ENCODE measurements around the gene PID1. TPM values are rescaled to one million over a fixed set of nuclear protein-coding genes. Genes with fewer than 3 reads are reported as not detected.

Gene PID1
- total and polyA plus RNA-seq, 10 donors: 3.2 to 30.0 (median 14.7) TPM

DNA sequence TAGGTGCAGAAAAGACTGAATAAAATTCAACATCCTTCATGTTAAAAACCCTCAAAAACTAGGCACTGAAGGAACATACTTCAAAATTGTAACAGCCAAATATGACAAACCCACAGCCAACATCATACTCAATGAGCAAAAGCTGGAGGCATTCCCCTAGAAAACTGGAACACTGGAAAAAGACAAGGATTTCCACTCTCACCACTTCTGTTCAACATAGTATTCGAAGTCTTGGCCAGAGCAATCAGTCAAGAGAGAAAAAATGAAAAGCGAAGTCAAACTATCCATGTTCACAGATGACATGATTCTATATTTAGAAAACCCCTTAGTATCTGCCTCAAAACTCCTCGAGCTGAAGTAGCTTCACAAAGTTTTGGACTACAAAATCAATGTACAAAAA is 282.3 kb downstream of the PID1 start:
- TF ChIP-seq POLR2AphosphoS5 (IDR thresholded peaks at IDR 0.05) (no peak), POLR2A (IDR thresholded peaks at IDR 0.05) (no peak)
- TF ChIP-seq, protein P1, sequence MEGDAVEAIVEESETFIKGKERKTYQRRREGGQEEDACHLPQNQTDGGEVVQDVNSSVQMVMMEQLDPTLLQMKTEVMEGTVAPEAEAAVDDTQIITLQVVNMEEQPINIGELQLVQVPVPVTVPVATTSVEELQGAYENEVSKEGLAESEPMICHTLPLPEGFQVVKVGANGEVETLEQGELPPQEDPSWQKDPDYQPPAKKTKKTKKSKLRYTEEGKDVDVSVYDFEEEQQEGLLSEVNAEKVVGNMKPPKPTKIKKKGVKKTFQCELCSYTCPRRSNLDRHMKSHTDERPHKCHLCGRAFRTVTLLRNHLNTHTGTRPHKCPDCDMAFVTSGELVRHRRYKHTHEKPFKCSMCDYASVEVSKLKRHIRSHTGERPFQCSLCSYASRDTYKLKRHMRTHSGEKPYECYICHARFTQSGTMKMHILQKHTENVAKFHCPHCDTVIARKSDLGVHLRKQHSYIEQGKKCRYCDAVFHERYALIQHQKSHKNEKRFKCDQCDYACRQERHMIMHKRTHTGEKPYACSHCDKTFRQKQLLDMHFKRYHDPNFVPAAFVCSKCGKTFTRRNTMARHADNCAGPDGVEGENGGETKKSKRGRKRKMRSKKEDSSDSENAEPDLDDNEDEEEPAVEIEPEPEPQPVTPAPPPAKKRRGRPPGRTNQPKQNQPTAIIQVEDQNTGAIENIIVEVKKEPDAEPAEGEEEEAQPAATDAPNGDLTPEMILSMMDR (IDR thresholded peaks at IDR 0.05 in 8 of 11, conservative IDR thresholded peaks at IDR 0.05 in 3 of 11): no peak
- no peaks in the 10 kb centered on the region for H3K36me3 ChIP-seq
- WGBS, 5 donors: 49 to 61% (median 58%) methylated on average over 3 of the region's 3 CpGs
- no peak overlapping the region for H3K4me3 ChIP-seq
- no peaks in the 10 kb centered on the region for H3K4me1 ChIP-seq
- intact Hi-C loops (cut with DNase I; ENCODE audit: low total_unique reads): no loop called here
- peaks cover 0 to 29% (median 19%) of the 10 kb centered on the region in 8 donors for H3K9me3 ChIP-seq
- no peak overlapping the region for H3K27ac ChIP-seq
- no peaks in the 10 kb centered on the region for H3K27me3 ChIP-seq (replicated peaks in 1 of 7)
- DNase-seq: no peak

DNA sequence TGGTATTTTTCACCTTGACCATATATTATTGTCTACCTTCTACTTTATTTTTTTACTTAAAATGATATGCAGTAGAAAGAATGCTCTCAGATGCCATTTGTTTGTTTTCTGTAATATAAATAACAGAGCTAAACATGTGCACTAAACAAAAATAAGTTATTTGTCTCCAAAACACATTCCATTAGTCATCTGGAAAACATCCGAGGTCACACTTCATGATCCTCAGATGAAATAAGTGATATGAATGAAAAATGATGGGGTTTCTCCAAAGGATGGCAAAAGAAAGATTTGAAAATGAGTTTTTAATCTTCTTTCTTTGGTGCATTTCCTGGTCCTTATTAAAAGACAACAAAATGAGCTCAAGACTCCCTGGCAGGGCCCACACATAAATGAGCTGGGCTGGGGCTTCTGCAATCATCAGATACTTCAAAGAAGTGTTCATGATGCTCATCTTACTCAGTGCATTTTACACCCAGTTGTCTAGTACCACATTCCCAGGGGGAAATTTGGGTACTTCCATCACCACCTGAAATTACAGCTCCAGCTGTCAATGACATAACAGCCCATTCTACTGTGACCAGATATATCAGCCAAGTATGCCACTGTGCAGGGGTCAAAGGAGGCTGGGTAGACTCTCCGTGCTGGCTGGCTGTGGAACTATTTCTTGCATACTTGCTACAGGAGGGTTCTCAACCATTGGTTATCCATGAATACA is 283.5 kb downstream of the PID1 start:
- H3K27ac ChIP-seq: no peak overlapping the region
- intact Hi-C loops (cut with DNase I; ENCODE audit: low total_unique reads): no loop called here
- TF ChIP-seq POLR2A (IDR thresholded peaks at IDR 0.05): no peak
- TF ChIP-seq POLR2AphosphoS5 (IDR thresholded peaks at IDR 0.05): no peak
- TF ChIP-seq, protein P1 (IDR thresholded peaks at IDR 0.05 in 8 of 11, conservative IDR thresholded peaks at IDR 0.05 in 3 of 11): no peak
- H3K27me3 ChIP-seq (replicated peaks in 1 of 7): no peaks in the 10 kb centered on the region
- no peak for DNase-seq
- peaks cover 0 to 26% (median 15%) of the 10 kb centered on the region in 8 donors for H3K9me3 ChIP-seq
- H3K4me1 ChIP-seq: no peaks in the 10 kb centered on the region
- 62 to 75% (median 66%) methylated on average over 2 of the region's 2 CpGs for WGBS, 5 donors
- H3K36me3 ChIP-seq: no peaks in the 10 kb centered on the region
- no peak overlapping the region for H3K4me3 ChIP-seq

DNA sequence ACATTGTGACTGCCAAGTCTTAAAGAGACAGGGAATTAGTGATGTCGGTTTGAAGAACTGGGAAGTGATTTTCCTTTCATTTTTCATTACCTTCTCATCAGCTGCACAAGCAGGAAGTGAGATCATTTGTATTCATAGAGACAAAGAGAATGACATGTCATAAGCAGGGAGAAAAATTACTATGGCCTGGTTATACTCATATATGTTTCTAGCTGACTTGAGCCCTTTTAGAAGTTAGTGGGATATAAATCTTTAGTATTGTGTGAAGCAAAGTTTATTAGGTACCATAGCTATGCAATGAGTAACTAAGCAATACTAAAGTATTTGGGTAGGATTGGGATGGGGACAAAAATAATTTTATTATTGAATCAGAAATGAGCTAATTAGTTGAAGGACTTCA is 284.1 kb downstream of the PID1 start:
- TF ChIP-seq POLR2A (IDR thresholded peaks at IDR 0.05) (no peak), POLR2AphosphoS5 (IDR thresholded peaks at IDR 0.05) (no peak)
- TF ChIP-seq, protein P1 (IDR thresholded peaks at IDR 0.05 in 8 of 11, conservative IDR thresholded peaks at IDR 0.05 in 3 of 11): no peak
- Histone ChIP-seq H3K36me3 (no peaks in the 10 kb centered on the region), H3K27ac (no peak overlapping the region), H3K4me3 (no peak overlapping the region), H3K4me1 (no peaks in the 10 kb centered on the region), H3K27me3 (replicated peaks in 1 of 7) (no peaks in the 10 kb centered on the region), H3K9me3 (peaks cover 0 to 22% (median 11%) of the 10 kb centered on the region in 8 donors)
- DNase-seq: no peak
- intact Hi-C loops (cut with DNase I; ENCODE audit: low total_unique reads): no loop called here
- WGBS, 5 donors: 33 to 71% (median 48%) methylated on average over 1 of the region's 1 CpG

DNA sequence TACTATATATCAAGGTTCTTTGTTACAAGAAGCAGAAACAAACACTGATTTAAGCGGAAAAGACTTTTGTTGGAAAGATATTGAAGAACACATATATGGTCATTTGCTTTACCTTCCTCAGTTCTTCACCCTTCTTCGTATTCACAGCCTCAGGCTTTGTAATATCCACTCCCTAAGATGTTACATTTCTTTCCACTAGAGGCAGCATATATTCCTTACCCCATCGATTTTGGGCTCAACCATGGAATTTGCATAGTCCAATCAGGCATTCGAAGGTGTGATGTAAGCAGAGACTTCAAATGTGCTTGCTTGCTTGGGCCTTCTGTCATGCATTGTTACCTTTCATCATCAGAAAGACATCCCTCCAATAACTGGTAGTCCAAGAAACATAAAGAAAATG is 287.4 kb downstream of the PID1 start:
- H3K27ac ChIP-seq: no peak overlapping the region
- TF ChIP-seq, protein P1 (IDR thresholded peaks at IDR 0.05 in 8 of 11, conservative IDR thresholded peaks at IDR 0.05 in 3 of 11): no peak
- no peak for TF ChIP-seq POLR2A (IDR thresholded peaks at IDR 0.05)
- WGBS, 5 donors: 78 to 83% (median 81%) methylated on average over 4 of the region's 4 CpGs
- no peaks in the 10 kb centered on the region for H3K36me3 ChIP-seq
- no peak overlapping the region for H3K4me3 ChIP-seq
- no peak for DNase-seq
- peaks cover 0 to 42% (median 22%) of the 10 kb centered on the region in 8 donors for H3K9me3 ChIP-seq
- H3K4me1 ChIP-seq: no peaks in the 10 kb centered on the region
- H3K27me3 ChIP-seq (replicated peaks in 1 of 7): no peaks in the 10 kb centered on the region
- intact Hi-C loops (cut with DNase I; ENCODE audit: low total_unique reads): no loop called here
